GM12878 (cell line): Measurements from ENCODE around the gene CTSW. TPM values are rescaled to one million over a fixed set of nuclear protein-coding genes. Genes with fewer than 3 reads are reported as not detected.
A peak's percentile ranks its signal among the peaks of the same experiment; 100 is the strongest.

ENCODE experiments used
- CHD2 ChIP-seq: IDR thresholded peaks from 2 replicates; pipeline ENCODE4 v1.6.1; 2011; ENCODE audit warnings: low read depth, low read length, improper control_type of control experiment, borderline replicate concordance
- CREM ChIP-seq: IDR thresholded peaks from 2 replicates; pipeline ENCODE4 v1.6.1; 2014; ENCODE audit warnings: antibody characterized with exemption, low read depth
- E4F1 ChIP-seq: fragments of 450-650 bp; IDR thresholded peaks from 2 replicates; pipeline ENCODE4 v1.6.1; 2018; ENCODE audit warnings: borderline replicate concordance, mild to moderate bottlenecking; ENCODE audit not compliant: partially characterized antibody
- HDAC2 ChIP-seq: fragments of 200-600 bp; sonication (generic); IDR thresholded peaks from 2 replicates; pipeline ENCODE4 v1.6.1; 2017
- MAX ChIP-seq: IDR thresholded peaks from 2 replicates; pipeline ENCODE4 v1.6.1; 2012; ENCODE audit warnings: low read depth, low read length, improper control_type of control experiment
- MEF2B ChIP-seq: fragments of 450-650 bp; IDR thresholded peaks from 2 replicates; pipeline ENCODE4 v1.6.1; 2018; ENCODE audit warnings: mild to moderate bottlenecking, moderate library complexity; ENCODE audit not compliant: partially characterized antibody, poor library complexity, severe bottlenecking
- NFYB ChIP-seq: IDR thresholded peaks from 2 replicates; pipeline ENCODE4 v1.6.1; 2011; ENCODE audit warnings: low read depth, mild to moderate bottlenecking, low read length, improper control_type of control experiment, moderate library complexity; ENCODE audit not compliant: insufficient read depth
- USF1 ChIP-seq: IDR thresholded peaks from 2 replicates; pipeline ENCODE4 v1.6.1; 2011; ENCODE audit warnings: borderline replicate concordance, low read depth, mild to moderate bottlenecking, moderate library complexity, mixed read lengths, low read length; ENCODE audit not compliant: insufficient read depth; ENCODE audit errors: extremely low read length
- ZNF207 ChIP-seq: fragments of 450-650 bp; IDR thresholded peaks from 2 replicates; pipeline ENCODE4 v1.6.1; 2014; ENCODE audit warnings: antibody characterized with exemption, mild to moderate bottlenecking, borderline replicate concordance
- ZNF687 ChIP-seq: fragments of 450-650 bp; IDR thresholded peaks from 2 replicates; pipeline ENCODE4 v1.6.1; 2017; ENCODE audit warnings: mild to moderate bottlenecking, moderate library complexity
- polyA plus RNA-seq, 11 experiments: library from polyadenylated mRNA; depleted of rRNA in 4 of 11; unstranded in 6 of 11; stranded (reverse) in 5 of 11; fragments of >200 nt; fragmentation: Nextera tagmentation in 4 of 11; fragmentation: Illumina TruSeq in 1 of 11; extraction: Ambion mirVana in 4 of 11; extraction: Trizol in 1 of 11; gene quantifications; 1 replicate in 1 of 11; 2 replicates in 10 of 11; pipeline versions ENCODE4 v1.2.1 to v1.2.3, GENCODE V29; 2011 to 2016; ENCODE audit warnings: inconsistent platforms in 2 of 11, missing spikeins in 2 of 11, low read depth in 1 of 11
- total RNA-seq, 4 experiments: library from RNA; depleted of rRNA in 3 of 4; stranded (reverse); fragments of >200 nt in 3 of 4; fragmentation: Illumina TruSeq in 1 of 4; extraction: Trizol in 1 of 4; gene quantifications; 2 replicates each; pipeline versions ENCODE4 v1.2.1 to v1.2.3, GENCODE V29; 2013 to 2021
- TF ChIP-seq, protein P1 (sequence below): IDR thresholded peaks from 2 replicates; pipeline ENCODE4 v1.6.1; 2012; ENCODE audit warnings: improper control_type of control experiment, low read depth, low read length; ENCODE audit not compliant: insufficient replicate concordance
- TF ChIP-seq, protein P2 (sequence below): fragments of 450-650 bp; conservative IDR thresholded peaks from 2 replicates; pipeline ENCODE4 v1.6.1; 2017; ENCODE audit warnings: mild to moderate bottlenecking, moderate library complexity

The CTSW gene
- total and polyA plus RNA-seq, 10 of the 15 experiments (the other 5 are each of a cell fraction or from before 2014, with no cell fraction given): 0.53 to 12.0 (median 1.7) TPM

- TF ChIP-seq ZNF687: peak; percentile 70
- TF ChIP-seq, protein P1, sequence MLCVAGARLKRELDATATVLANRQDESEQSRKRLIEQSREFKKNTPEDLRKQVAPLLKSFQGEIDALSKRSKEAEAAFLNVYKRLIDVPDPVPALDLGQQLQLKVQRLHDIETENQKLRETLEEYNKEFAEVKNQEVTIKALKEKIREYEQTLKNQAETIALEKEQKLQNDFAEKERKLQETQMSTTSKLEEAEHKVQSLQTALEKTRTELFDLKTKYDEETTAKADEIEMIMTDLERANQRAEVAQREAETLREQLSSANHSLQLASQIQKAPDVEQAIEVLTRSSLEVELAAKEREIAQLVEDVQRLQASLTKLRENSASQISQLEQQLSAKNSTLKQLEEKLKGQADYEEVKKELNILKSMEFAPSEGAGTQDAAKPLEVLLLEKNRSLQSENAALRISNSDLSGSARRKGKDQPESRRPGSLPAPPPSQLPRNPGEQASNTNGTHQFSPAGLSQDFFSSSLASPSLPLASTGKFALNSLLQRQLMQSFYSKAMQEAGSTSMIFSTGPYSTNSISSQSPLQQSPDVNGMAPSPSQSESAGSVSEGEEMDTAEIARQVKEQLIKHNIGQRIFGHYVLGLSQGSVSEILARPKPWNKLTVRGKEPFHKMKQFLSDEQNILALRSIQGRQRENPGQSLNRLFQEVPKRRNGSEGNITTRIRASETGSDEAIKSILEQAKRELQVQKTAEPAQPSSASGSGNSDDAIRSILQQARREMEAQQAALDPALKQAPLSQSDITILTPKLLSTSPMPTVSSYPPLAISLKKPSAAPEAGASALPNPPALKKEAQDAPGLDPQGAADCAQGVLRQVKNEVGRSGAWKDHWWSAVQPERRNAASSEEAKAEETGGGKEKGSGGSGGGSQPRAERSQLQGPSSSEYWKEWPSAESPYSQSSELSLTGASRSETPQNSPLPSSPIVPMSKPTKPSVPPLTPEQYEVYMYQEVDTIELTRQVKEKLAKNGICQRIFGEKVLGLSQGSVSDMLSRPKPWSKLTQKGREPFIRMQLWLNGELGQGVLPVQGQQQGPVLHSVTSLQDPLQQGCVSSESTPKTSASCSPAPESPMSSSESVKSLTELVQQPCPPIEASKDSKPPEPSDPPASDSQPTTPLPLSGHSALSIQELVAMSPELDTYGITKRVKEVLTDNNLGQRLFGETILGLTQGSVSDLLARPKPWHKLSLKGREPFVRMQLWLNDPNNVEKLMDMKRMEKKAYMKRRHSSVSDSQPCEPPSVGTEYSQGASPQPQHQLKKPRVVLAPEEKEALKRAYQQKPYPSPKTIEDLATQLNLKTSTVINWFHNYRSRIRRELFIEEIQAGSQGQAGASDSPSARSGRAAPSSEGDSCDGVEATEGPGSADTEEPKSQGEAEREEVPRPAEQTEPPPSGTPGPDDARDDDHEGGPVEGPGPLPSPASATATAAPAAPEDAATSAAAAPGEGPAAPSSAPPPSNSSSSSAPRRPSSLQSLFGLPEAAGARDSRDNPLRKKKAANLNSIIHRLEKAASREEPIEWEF: peak; percentile 24
- TF ChIP-seq NFYB: peak; percentile 97
- TF ChIP-seq E4F1: peak; percentile 92
- TF ChIP-seq ZNF207: no peak; the same call in 1 of the 2 replicates
- peak; percentile 58 for TF ChIP-seq MEF2B
- peak; percentile 95 for TF ChIP-seq CHD2
- TF ChIP-seq MAX: peak; percentile 70
- peak; percentile 87 for TF ChIP-seq USF1
- TF ChIP-seq HDAC2: no peak
- TF ChIP-seq, protein P2, sequence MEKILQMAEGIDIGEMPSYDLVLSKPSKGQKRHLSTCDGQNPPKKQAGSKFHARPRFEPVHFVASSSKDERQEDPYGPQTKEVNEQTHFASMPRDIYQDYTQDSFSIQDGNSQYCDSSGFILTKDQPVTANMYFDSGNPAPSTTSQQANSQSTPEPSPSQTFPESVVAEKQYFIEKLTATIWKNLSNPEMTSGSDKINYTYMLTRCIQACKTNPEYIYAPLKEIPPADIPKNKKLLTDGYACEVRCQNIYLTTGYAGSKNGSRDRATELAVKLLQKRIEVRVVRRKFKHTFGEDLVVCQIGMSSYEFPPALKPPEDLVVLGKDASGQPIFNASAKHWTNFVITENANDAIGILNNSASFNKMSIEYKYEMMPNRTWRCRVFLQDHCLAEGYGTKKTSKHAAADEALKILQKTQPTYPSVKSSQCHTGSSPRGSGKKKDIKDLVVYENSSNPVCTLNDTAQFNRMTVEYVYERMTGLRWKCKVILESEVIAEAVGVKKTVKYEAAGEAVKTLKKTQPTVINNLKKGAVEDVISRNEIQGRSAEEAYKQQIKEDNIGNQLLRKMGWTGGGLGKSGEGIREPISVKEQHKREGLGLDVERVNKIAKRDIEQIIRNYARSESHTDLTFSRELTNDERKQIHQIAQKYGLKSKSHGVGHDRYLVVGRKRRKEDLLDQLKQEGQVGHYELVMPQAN: 0 out of 2 replicates have a peak, but pooled peaks have one; percentile 39
- TF ChIP-seq CREM: peak; percentile 73
Observed at GRCh38 chr11:65833297-65834030, 46.2 kb upstream of the CTSW start, which contains the start of gene SNX32 (continued).
